ENCODE measurements around the gene TCP11L2. TPM values are rescaled to one million over a fixed set of nuclear protein-coding genes. Genes with fewer than 3 reads are reported as not detected.
A peak's percentile ranks its signal among the peaks of the same experiment; 100 is the strongest.
"Not testable (repeated sequence)": the region's sequence is repeated elsewhere in the genome, so short reads cannot be mapped to it uniquely, and the experiment has no call there.

Gene TCP11L2
- polyA plus RNA-seq, 1 donor, result 12.7 TPM

DNA sequence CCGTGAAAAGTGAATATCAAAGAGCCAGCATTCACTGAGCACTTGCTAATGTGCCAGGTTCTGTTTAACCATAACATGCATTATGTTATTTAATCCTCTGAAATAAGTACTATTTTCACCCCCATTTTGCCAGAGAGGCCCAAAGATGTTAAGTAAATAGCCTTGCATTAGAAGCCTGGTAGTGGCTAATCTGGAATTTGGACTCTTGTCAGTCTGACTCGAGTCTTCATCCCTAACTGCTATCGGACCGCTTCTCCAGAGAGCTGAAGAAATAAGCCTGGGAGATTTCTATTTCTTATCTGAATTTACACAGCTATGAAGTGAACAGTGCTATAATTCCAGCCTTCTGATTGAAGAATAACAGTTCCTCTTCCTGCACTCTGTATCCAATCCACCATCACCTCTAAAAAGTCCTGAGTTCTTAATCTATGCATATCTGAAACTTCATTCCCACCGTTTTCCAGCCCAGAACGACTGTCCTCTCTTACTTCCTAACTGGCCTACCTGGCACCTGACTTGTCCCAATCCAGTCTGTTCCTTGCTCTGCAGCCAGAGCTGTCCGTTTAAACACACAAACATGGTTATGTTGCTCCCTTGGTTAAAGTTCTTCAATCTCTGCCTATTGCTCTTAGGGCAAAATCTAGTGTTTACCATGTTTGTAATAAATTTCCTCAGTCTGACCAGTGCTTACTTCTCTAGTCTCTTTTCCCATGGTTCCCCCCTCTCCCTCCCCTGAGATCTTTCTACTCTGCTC is 57.3 kb downstream of the TCP11L2 start:
- no CpG with 5 or more reads among the region's 7 CpGs for WGBS (ENCODE audit: insufficient coverage, low lambda C conversion rate)
- peak in 1 of 2 donors; percentile 22 for DNase-seq

DNA sequence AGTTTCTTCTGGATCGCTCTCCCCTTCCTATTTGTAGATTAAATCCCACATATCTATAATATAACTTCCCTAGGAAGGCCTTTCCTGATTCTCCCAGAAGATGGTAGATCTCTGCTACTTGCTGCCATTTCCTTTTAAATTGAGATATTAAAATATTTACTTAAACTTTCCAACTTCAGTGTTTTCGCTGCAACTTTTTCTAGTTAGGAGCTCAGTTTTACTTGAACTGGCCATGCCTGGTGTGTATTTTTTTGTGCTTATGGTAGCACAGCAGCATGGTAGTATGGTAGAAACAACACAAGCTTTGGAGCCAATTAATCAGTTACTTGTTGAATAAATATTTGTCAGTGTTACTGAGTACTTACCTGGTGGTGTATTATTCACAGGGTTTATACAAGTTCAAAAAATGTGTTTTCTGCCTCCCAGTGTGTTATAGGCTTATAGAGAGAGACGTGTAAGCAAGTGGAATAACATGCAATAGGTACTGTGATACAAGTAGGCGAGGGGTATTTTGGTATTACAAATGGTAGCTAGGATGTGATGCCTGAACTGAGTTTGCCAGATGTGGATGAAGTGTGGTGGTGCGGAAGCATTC is 58.0 kb downstream of the TCP11L2 start:
- Histone ChIP-seq H3K27ac (ENCODE audit: low read length) (no peak overlapping the region), H3K27me3 (ENCODE audit: control insufficient read depth, insufficient read depth, low read length) (no peaks in the 10 kb centered on the region), H3K36me3 (ENCODE audit: control insufficient read depth, insufficient read depth, low read length) (no peaks in the 10 kb centered on the region), H3K9me3 (ENCODE audit: control insufficient read depth, low read depth, low read length) (no peaks in the 10 kb centered on the region), H3K4me3 (ENCODE audit: low read length) (no peak overlapping the region), H3K4me1 (ENCODE audit: control insufficient read depth, insufficient read depth, low read length) (peaks cover 21% of the 10 kb centered on the region)
- DNase-seq, result no peak
- 100% methylated on average over 1 of the region's 5 CpGs for WGBS (ENCODE audit: insufficient coverage, low lambda C conversion rate)

More for the DNA sequence above, 57.3 kb downstream of the TCP11L2 start:
- H3K27ac ChIP-seq (ENCODE audit: low read length), result no peak overlapping the region
- H3K27me3 ChIP-seq (ENCODE audit: control insufficient read depth, insufficient read depth, low read length), result no peaks in the 10 kb centered on the region
- H3K4me3 ChIP-seq (ENCODE audit: low read length), result no peak overlapping the region
- no peaks in the 10 kb centered on the region for H3K9me3 ChIP-seq (ENCODE audit: control insufficient read depth, low read depth, low read length)
- H3K4me1 ChIP-seq (ENCODE audit: control insufficient read depth, insufficient read depth, low read length), result peaks cover 21% of the 10 kb centered on the region
- H3K36me3 ChIP-seq (ENCODE audit: control insufficient read depth, insufficient read depth, low read length), result no peaks in the 10 kb centered on the region

DNA sequence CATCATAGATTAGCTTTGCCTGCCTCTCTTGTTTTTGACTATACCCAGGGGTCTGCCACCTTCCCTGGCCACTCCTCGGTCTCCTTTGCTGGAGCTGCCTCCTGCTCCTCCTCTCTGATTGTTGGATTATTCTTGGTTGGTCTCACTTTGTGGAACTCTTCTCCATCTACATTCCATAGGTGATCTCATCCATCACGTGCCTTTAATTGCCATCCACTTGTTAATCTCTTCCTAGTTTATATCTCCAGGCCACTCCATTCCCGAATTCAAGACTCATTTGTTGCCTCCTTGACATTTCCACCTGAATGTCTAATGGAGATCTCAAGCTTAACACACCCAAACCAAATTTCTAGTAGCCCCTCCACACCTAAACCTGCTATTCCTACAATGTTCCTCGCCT is 60.4 kb downstream of the TCP11L2 start:
- Histone ChIP-seq H3K36me3 (ENCODE audit: control insufficient read depth, insufficient read depth, low read length) (peaks cover under 1% of the 10 kb centered on the region), H3K27me3 (ENCODE audit: control insufficient read depth, insufficient read depth, low read length) (no peaks in the 10 kb centered on the region), H3K27ac (ENCODE audit: low read length) (no peak overlapping the region), H3K4me1 (ENCODE audit: control insufficient read depth, insufficient read depth, low read length) (peaks cover 16% of the 10 kb centered on the region), H3K4me3 (ENCODE audit: low read length) (no peak overlapping the region), H3K9me3 (ENCODE audit: control insufficient read depth, low read depth, low read length) (no peaks in the 10 kb centered on the region)
- WGBS (ENCODE audit: insufficient coverage, low lambda C conversion rate), result 100% methylated on average over 1 of the region's 4 CpGs
- no peak for DNase-seq

DNA sequence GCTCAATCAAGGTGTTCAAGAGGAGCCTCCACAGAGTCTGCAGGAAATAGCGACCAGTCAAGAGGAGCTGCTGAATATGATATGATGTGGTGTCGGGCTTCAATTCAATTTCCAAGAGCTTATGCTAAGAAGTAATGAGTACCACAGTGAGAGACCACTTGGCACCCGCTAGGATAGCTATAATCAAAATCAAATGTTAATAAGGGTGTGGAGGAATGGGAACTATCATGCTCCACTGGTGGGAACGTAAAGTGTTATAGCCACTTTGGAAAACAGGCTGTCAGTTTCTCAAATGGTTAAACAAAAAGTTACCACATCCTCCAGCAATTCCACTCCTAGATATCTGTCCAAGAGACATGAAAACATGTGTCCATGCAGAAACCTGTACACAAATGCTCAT is 61.7 kb downstream of the TCP11L2 start:
- no peak overlapping the region for H3K27ac ChIP-seq (ENCODE audit: low read length)
- H3K36me3 ChIP-seq (ENCODE audit: control insufficient read depth, insufficient read depth, low read length), result peaks cover 3% of the 10 kb centered on the region
- no peak overlapping the region for H3K4me3 ChIP-seq (ENCODE audit: low read length)
- H3K4me1 ChIP-seq (ENCODE audit: control insufficient read depth, insufficient read depth, low read length), result peaks cover 10% of the 10 kb centered on the region
- WGBS (ENCODE audit: insufficient coverage, low lambda C conversion rate), result 88% methylated on average over 1 of the region's 4 CpGs
- DNase-seq, result no peak
- H3K9me3 ChIP-seq (ENCODE audit: control insufficient read depth, low read depth, low read length), result no peaks in the 10 kb centered on the region
- H3K27me3 ChIP-seq (ENCODE audit: control insufficient read depth, insufficient read depth, low read length), result no peaks in the 10 kb centered on the region

DNA sequence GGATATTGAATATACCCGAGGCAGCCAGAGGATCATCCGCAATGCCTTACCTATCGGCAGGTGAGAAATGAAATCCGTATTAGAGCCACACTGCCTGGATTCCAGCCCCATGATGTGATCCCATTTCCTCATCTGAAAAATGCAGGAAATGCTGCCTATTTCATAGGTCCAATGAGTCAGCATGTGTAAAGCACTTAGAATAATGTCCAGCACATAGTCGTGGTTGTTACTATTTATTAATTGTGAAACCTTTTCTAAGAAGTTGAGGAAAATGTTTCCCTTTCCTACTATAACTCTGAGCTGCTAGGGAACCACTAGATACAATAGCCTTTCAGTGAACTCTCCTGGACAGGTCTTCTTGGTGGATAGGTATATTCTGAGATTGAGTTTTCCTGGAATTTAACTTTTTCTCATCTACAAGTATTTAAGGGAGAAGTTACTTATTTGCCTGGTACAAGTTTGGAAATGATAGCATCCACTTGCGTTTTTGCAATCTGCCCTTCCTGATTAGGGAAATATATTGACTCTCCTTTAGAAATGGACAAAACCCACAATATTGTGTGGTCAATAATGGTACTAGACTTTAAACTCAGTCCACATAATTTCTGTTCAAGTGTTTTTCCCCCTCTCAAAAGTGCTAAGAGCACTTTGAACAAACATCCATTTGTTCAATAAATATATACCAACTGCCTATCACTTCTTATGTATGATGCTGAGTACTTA is 67.3 kb downstream of the TCP11L2 start:
- Histone ChIP-seq H3K4me3 (ENCODE audit: low read length) (no peak overlapping the region), H3K4me1 (ENCODE audit: control insufficient read depth, insufficient read depth, low read length) (no peaks in the 10 kb centered on the region), H3K9me3 (ENCODE audit: control insufficient read depth, low read depth, low read length) (peaks cover 7% of the 10 kb centered on the region), H3K27me3 (ENCODE audit: control insufficient read depth, insufficient read depth, low read length) (no peaks in the 10 kb centered on the region), H3K27ac (ENCODE audit: low read length) (no peak overlapping the region), H3K36me3 (ENCODE audit: control insufficient read depth, insufficient read depth, low read length) (peaks cover 11% of the 10 kb centered on the region)
- no CpG with 5 or more reads among the region's 6 CpGs for WGBS (ENCODE audit: insufficient coverage, low lambda C conversion rate)
- no peak for DNase-seq

DNA sequence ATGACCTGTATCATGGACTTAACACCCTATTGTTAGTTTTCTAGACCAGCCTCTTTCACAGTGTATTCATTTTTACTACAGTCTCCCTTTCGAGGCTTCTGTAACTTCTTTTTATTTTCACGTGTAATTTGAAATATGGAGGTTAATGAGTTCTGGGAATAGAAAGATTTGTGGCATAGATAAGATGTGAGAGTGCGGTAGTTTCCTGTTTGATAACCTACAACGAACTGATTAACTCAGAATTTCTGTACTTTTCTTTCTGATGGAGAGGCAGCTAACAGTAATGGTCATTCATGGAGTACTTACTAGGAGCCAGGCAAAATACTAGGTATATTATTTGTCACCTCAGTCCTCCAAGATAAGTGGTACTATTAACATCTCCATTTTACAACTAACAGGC is 76.3 kb downstream of the TCP11L2 start:
- 33% methylated on average over 2 of the region's 4 CpGs for WGBS (ENCODE audit: insufficient coverage, low lambda C conversion rate)
- Histone ChIP-seq H3K27ac (ENCODE audit: low read length) (no peak overlapping the region), H3K36me3 (ENCODE audit: control insufficient read depth, insufficient read depth, low read length) (no peaks in the 10 kb centered on the region), H3K9me3 (ENCODE audit: control insufficient read depth, low read depth, low read length) (peaks cover 7% of the 10 kb centered on the region), H3K4me1 (ENCODE audit: control insufficient read depth, insufficient read depth, low read length) (no peaks in the 10 kb centered on the region), H3K27me3 (ENCODE audit: control insufficient read depth, insufficient read depth, low read length) (no peaks in the 10 kb centered on the region), H3K4me3 (ENCODE audit: low read length) (no peak overlapping the region)
- no peak for DNase-seq

DNA sequence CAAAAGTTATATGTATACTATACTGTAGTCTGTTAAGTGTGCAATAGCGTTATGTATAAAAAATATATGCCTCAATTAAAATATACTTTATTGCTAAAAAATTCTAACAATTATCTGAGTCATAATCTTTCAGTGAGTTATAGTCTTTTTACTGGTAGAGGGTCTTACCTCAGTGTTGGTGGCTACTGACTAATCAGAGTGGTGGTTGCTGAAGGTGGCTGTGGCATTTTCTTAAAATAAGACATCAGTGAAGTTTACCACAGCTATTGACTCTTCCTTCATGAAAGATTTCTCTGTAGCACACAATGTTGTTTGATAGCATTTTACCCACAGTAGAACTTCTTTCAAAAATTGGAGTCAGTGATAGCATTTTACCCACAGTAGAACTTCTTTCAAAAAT is 78.4 kb downstream of the TCP11L2 start:
- H3K36me3 ChIP-seq (ENCODE audit: control insufficient read depth, insufficient read depth, low read length), result no peaks in the 10 kb centered on the region
- DNase-seq, result no peak
- no peak overlapping the region for H3K27ac ChIP-seq (ENCODE audit: low read length)
- no peaks in the 10 kb centered on the region for H3K27me3 ChIP-seq (ENCODE audit: control insufficient read depth, insufficient read depth, low read length)
- 100% methylated on average over 1 of the region's 1 CpG for WGBS (ENCODE audit: insufficient coverage, low lambda C conversion rate)
- no peak overlapping the region for H3K4me3 ChIP-seq (ENCODE audit: low read length)
- H3K9me3 ChIP-seq (ENCODE audit: control insufficient read depth, low read depth, low read length), result no peaks in the 10 kb centered on the region
- H3K4me1 ChIP-seq (ENCODE audit: control insufficient read depth, insufficient read depth, low read length), result no peaks in the 10 kb centered on the region

DNA sequence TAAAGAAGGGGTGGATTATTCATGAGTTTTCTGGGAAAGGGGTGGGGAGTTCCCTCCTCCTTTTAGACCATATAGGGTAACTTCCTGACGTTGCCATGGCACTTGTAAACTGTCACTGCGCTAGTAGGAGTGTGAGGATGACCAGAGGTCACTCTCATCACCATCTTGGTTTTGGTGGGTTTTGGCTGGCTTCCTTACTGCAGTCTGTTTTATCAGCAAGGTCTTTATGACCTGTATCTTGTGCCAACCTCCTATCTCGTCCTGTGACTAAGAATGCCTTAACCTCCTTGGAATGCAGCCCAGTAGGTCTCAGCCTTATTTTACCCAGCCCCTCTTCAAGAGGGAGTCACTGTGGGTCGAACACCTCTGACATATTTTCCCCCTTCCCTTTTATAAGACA is 79.3 kb downstream of the TCP11L2 start:
- H3K9me3 ChIP-seq (ENCODE audit: control insufficient read depth, low read depth, low read length); H3K27me3 ChIP-seq (ENCODE audit: control insufficient read depth, insufficient read depth, low read length); H3K4me3 ChIP-seq (ENCODE audit: low read length); H3K36me3 ChIP-seq (ENCODE audit: control insufficient read depth, insufficient read depth, low read length); DNase-seq; H3K27ac ChIP-seq (ENCODE audit: low read length); H3K4me1 ChIP-seq (ENCODE audit: control insufficient read depth, insufficient read depth, low read length): not testable (repeated sequence)
- WGBS (ENCODE audit: insufficient coverage, low lambda C conversion rate), result no CpG with 5 or more reads among the region's 4 CpGs

DNA sequence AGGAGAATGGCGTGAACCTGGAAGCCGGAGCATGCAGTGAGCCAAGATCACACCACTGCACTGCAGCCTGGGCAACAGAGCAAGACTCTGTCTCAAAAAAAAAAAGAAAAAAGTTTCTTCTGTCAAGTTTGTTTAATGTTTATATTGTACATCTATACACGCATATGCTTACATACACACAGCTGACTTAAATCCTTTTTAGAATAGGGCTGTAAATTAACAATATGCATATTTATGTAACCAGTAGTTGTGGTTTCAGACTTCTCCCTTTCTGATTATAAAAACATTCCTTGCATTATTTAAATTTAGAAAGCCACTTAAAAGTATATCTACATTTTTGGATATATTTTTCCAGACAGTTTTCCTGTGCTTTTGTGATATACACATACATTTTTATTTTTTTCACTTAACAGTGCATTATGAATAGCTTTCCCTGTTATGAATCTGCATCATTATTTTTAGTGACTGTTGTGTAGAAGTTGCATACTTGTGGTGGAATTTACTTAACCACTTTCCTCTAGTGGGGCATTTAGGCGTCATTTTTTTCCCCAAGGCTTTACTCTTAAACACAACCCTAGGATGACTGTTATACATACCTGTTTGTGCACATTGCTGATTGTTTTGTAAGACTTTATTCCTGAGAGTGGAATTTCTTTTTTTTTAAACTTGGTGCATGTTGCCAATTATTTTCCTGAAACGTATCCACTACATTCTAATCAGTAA is 84.4 kb downstream of the TCP11L2 start:
- WGBS (ENCODE audit: insufficient coverage, low lambda C conversion rate), result 100% methylated on average over 1 of the region's 5 CpGs
- no peak overlapping the region for H3K4me3 ChIP-seq (ENCODE audit: low read length)
- H3K36me3 ChIP-seq (ENCODE audit: control insufficient read depth, insufficient read depth, low read length), result no peaks in the 10 kb centered on the region
- no peaks in the 10 kb centered on the region for H3K27me3 ChIP-seq (ENCODE audit: control insufficient read depth, insufficient read depth, low read length)
- H3K9me3 ChIP-seq (ENCODE audit: control insufficient read depth, low read depth, low read length), result no peaks in the 10 kb centered on the region
- H3K4me1 ChIP-seq (ENCODE audit: control insufficient read depth, insufficient read depth, low read length), result no peaks in the 10 kb centered on the region
- no peak overlapping the region for H3K27ac ChIP-seq (ENCODE audit: low read length)
- no peak for DNase-seq

DNA sequence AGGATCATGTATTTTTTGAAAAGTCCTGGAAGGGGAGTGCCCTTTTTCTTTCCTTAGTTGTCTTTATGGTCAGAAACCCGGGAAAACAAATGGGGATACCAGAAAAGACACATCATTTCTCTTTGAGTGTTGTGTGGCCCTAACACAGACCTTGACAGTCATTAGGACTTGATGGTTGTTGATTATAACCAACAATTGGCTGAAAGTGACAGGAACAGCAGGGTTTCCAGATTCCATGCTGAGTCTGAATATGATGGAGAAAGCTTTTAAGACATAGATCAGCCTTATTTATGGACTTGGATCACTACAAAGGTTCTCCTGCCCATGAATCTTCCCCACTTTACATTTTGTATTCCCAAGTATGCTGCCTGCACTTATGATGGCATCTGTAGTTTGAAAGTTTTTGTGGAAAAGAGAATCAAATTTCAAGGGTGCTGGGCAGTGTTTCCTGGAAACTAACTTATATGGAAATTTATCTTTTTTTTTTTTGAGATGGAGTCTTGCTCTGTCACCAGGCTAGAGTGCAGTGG is 85.4 kb downstream of the TCP11L2 start:
- DNase-seq, result no peak
- H3K27ac ChIP-seq (ENCODE audit: low read length), result no peak overlapping the region
- no peaks in the 10 kb centered on the region for H3K9me3 ChIP-seq (ENCODE audit: control insufficient read depth, low read depth, low read length)
- H3K36me3 ChIP-seq (ENCODE audit: control insufficient read depth, insufficient read depth, low read length), result peaks cover under 1% of the 10 kb centered on the region
- H3K4me1 ChIP-seq (ENCODE audit: control insufficient read depth, insufficient read depth, low read length), result no peaks in the 10 kb centered on the region
- H3K27me3 ChIP-seq (ENCODE audit: control insufficient read depth, insufficient read depth, low read length), result no peaks in the 10 kb centered on the region
- 60% methylated on average over 1 of the region's 1 CpG for WGBS (ENCODE audit: insufficient coverage, low lambda C conversion rate)
- H3K4me3 ChIP-seq (ENCODE audit: low read length), result no peak overlapping the region

Data from large intestine (tissue), 3 donors.